Fibroblast of lung (primary cell): ENCODE measurements around the gene EYS. TPM values are rescaled to one million over a fixed set of nuclear protein-coding genes. Genes with fewer than 3 reads are reported as not detected.

ENCODE experiments used
- DNase-seq, 2 donors: peaks; one replicate each; pipeline versions ENCODE4 v3.0.0 to v3.0.0-alpha.2; 2010; ENCODE audit warnings: low read depth in 2 of 2
- H2AFZ ChIP-seq: 2 replicates; pipeline ENCODE4 v1.5.1; 2012; ENCODE audit warnings: low read length, control low read depth, inconsistent platforms
- H3K27ac ChIP-seq: 2 replicates; pipeline ENCODE4 v1.5.1; 2011; ENCODE audit warnings: low read length, control low read depth; ENCODE audit not compliant: insufficient read depth
- H3K27me3 ChIP-seq: 2 replicates; pipeline ENCODE4 v1.5.1; 2011; ENCODE audit warnings: mild to moderate bottlenecking, low read length; ENCODE audit not compliant: control insufficient read depth, insufficient read depth
- H3K36me3 ChIP-seq: 2 replicates; pipeline ENCODE4 v1.5.1; 2011; ENCODE audit warnings: low read length; ENCODE audit not compliant: control insufficient read depth, insufficient read depth
- H3K4me1 ChIP-seq: 2 replicates; pipeline ENCODE4 v1.5.1; 2011; ENCODE audit warnings: low read length; ENCODE audit not compliant: control insufficient read depth, insufficient read depth; ENCODE audit errors: extremely low read depth
- H3K4me2 ChIP-seq: 2 replicates; pipeline ENCODE4 v1.5.1; 2011; ENCODE audit warnings: low read length, control low read depth; ENCODE audit not compliant: insufficient read depth; ENCODE audit errors: extremely low read depth
- H3K4me3 ChIP-seq, 4 experiments: fragments of 200-600 bp in 1 of 4; sonication (generic) in 1 of 4; replicated peaks in 1 of 4; 2 replicates each; pipeline ENCODE4 v1.5.1; 2011 to 2016; ENCODE audit warnings: low read length in 4 of 4, low read depth in 3 of 4, mild to moderate bottlenecking in 3 of 4, control low read depth in 2 of 4, inconsistent platforms in 1 of 4, mixed read lengths in 1 of 4; ENCODE audit not compliant: insufficient read depth in 1 of 4; ENCODE audit errors: control extremely low read depth in 1 of 4
- H3K79me2 ChIP-seq: 2 replicates; pipeline ENCODE4 v1.5.1; 2012; ENCODE audit warnings: mild to moderate bottlenecking, low read length, inconsistent platforms; ENCODE audit not compliant: control insufficient read depth, insufficient read depth
- H3K9ac ChIP-seq: 2 replicates; pipeline ENCODE4 v1.5.1; 2011; ENCODE audit warnings: mild to moderate bottlenecking, low read length, control low read depth; ENCODE audit not compliant: insufficient read depth
- H3K9me3 ChIP-seq: 2 replicates; pipeline ENCODE4 v1.5.1; 2012; ENCODE audit warnings: low read depth, low read length; ENCODE audit not compliant: control insufficient read depth, insufficient read depth
- H4K20me1 ChIP-seq: 2 replicates; pipeline ENCODE4 v1.5.1; 2011; ENCODE audit warnings: low read length; ENCODE audit not compliant: control insufficient read depth, insufficient read depth; ENCODE audit errors: extremely low read depth
- EZH2 ChIP-seq: IDR thresholded peaks from 2 replicates; pipeline ENCODE4 v1.5.1; 2012; ENCODE audit warnings: low read length, control low read depth, mild to moderate bottlenecking; ENCODE audit errors: missing control alignments
- polyA plus RNA-seq, 2 donors: library from polyadenylated mRNA; depleted of rRNA in 1 of 2; stranded (reverse) in 1 of 2; unstranded in 1 of 2; fragments of >200 nt; gene quantifications; 2 replicates each; pipeline ENCODE4 v1.2.1, GENCODE V29; 2011 to 2012; ENCODE audit warnings: missing spikeins in 1 of 2
- total RNA-seq: library from RNA; depleted of rRNA; stranded (reverse); fragments of >200 nt; gene quantifications from 2 replicates; pipeline ENCODE4 v1.2.1, GENCODE V29; 2014
- TF ChIP-seq, protein P1 (sequence below), 2 donors: IDR thresholded peaks in 1 of 2; conservative IDR thresholded peaks in 1 of 2; 1 replicate in 1 of 2; 2 replicates in 1 of 2; pipeline ENCODE4 v1.5.1; 2011 to 2012; ENCODE audit warnings: low read length in 2 of 2, control low read depth in 1 of 2, inconsistent platforms in 1 of 2, low read depth in 1 of 2, mild to moderate bottlenecking in 1 of 2

EYS gene
- total and polyA plus RNA-seq, 2 donors (not counting 1 experiment from before 2014, with no cell fraction given): under 0.01 TPM; not detected in 1

DNA sequence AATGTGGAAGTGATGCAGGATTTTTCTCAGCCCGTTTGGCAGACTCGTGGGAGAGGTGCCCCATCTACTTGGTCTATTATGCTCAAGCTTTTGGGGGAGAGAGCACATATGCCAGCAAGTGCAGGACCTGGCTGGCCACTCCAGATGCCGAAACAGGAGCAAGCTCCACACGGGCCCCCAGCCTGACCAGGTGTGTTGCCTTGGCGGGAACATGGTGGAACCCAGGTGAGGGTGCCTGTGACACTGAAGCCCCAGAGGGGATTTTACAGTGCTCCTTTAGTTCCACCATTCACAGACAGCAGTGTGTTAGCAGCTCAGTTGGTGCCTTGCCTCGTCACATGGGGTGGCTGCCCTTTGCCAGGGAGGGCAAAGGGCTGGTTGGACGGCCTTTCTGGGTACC is 798.9 kb downstream of the EYS start:
- H3K4me3 ChIP-seq: no peak overlapping the region
- no peak overlapping the region for H3K27ac ChIP-seq
- no peaks in the 10 kb centered on the region for H3K9me3 ChIP-seq
- H3K4me2 ChIP-seq: no peak overlapping the region
- no peak for DNase-seq
- no peaks in the 10 kb centered on the region for H3K36me3 ChIP-seq
- no peaks in the 10 kb centered on the region for H4K20me1 ChIP-seq
- H3K79me2 ChIP-seq: no peaks in the 10 kb centered on the region
- no peaks in the 10 kb centered on the region for H3K4me1 ChIP-seq
- H3K27me3 ChIP-seq: no peaks in the 10 kb centered on the region
- TF ChIP-seq, protein P1, sequence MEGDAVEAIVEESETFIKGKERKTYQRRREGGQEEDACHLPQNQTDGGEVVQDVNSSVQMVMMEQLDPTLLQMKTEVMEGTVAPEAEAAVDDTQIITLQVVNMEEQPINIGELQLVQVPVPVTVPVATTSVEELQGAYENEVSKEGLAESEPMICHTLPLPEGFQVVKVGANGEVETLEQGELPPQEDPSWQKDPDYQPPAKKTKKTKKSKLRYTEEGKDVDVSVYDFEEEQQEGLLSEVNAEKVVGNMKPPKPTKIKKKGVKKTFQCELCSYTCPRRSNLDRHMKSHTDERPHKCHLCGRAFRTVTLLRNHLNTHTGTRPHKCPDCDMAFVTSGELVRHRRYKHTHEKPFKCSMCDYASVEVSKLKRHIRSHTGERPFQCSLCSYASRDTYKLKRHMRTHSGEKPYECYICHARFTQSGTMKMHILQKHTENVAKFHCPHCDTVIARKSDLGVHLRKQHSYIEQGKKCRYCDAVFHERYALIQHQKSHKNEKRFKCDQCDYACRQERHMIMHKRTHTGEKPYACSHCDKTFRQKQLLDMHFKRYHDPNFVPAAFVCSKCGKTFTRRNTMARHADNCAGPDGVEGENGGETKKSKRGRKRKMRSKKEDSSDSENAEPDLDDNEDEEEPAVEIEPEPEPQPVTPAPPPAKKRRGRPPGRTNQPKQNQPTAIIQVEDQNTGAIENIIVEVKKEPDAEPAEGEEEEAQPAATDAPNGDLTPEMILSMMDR (conservative IDR thresholded peaks at IDR 0.05 in 1 of 2, IDR thresholded peaks at IDR 0.05 in 1 of 2; ENCODE audit: low read depth in 1 of 2, low read length in 2 of 2): no peak
- TF ChIP-seq EZH2: no peak
- H2AFZ ChIP-seq: no peak overlapping the region
- no peak overlapping the region for H3K9ac ChIP-seq

DNA sequence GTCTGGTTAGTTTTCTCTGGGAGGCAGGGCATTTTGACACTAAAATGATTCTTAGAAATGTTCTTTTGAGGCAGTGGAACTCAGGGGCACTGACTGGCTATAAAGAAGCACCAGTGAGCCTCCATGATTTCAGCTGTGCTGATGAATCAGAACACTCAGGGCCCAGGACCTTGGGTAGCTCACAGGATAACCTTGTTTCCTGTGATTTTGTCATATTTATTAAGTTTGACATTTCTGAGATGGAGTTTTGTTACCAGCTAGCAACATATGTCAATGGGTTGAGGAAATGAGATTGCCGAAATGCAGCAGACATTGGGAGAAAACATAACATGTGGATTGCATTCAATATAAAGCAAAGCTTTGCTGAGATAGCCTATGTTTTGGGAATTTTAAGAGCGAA is 802.4 kb downstream of the EYS start:
- no peak overlapping the region for H3K27ac ChIP-seq
- TF ChIP-seq, protein P1 (conservative IDR thresholded peaks at IDR 0.05 in 1 of 2, IDR thresholded peaks at IDR 0.05 in 1 of 2; ENCODE audit: low read depth in 1 of 2, low read length in 2 of 2): no peak
- no peak for TF ChIP-seq EZH2
- no peaks in the 10 kb centered on the region for H3K9me3 ChIP-seq
- no peaks in the 10 kb centered on the region for H3K4me1 ChIP-seq
- no peak overlapping the region for H3K4me2 ChIP-seq
- no peak overlapping the region for H2AFZ ChIP-seq
- no peaks in the 10 kb centered on the region for H4K20me1 ChIP-seq
- no peaks in the 10 kb centered on the region for H3K27me3 ChIP-seq
- no peaks in the 10 kb centered on the region for H3K79me2 ChIP-seq
- H3K4me3 ChIP-seq: no peak overlapping the region
- no peak overlapping the region for H3K9ac ChIP-seq
- DNase-seq: no peak
- H3K36me3 ChIP-seq: no peaks in the 10 kb centered on the region

DNA sequence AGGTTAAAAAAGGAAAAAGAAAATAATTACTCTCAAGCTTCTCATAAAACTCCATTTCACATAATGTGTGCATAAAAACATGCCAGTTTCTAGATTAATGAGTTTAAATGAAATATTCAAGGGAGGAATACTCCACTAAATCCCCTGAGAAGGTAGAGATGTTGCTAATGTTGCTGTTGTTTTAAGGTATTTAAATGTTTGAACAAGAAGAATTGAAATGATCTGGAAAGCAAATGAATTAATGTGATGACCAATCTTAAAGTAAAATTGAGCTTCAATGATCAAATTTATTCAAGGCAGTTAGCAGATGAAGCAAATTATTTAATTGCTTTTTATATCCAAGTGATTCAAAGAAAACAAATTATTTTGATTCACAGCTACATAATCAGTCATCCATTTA is 804.4 kb downstream of the EYS start:
- Histone ChIP-seq H3K9ac (no peak overlapping the region), H3K79me2 (no peaks in the 10 kb centered on the region), H3K4me3 (no peak overlapping the region), H3K4me2 (no peak overlapping the region), H3K27me3 (no peaks in the 10 kb centered on the region), H3K9me3 (no peaks in the 10 kb centered on the region), H3K27ac (no peak overlapping the region), H3K36me3 (no peaks in the 10 kb centered on the region), H3K4me1 (no peaks in the 10 kb centered on the region), H2AFZ (no peak overlapping the region), H4K20me1 (no peaks in the 10 kb centered on the region)
- DNase-seq: no peak
- no peak for TF ChIP-seq EZH2
